ENCODE measurements around the gene MORN1.

DNA sequence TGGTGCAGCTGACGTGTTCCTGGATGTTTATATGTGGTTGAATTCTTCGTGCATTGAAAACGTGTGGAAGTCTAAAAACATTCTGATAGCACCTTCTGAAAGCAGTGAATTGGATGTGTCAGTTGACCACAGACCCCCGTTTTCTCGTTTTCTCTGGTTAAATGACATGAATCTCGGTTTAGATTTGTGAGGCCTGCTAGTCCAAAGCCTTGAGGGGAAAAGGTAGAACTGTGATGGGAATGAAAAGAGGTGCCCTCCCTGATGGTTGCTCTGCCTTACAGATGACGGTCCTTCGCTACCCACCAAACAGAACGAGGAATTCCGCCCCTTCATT lies 9.2 kb upstream of the MORN1 start:
- TF ChIP-seq, protein P1, sequence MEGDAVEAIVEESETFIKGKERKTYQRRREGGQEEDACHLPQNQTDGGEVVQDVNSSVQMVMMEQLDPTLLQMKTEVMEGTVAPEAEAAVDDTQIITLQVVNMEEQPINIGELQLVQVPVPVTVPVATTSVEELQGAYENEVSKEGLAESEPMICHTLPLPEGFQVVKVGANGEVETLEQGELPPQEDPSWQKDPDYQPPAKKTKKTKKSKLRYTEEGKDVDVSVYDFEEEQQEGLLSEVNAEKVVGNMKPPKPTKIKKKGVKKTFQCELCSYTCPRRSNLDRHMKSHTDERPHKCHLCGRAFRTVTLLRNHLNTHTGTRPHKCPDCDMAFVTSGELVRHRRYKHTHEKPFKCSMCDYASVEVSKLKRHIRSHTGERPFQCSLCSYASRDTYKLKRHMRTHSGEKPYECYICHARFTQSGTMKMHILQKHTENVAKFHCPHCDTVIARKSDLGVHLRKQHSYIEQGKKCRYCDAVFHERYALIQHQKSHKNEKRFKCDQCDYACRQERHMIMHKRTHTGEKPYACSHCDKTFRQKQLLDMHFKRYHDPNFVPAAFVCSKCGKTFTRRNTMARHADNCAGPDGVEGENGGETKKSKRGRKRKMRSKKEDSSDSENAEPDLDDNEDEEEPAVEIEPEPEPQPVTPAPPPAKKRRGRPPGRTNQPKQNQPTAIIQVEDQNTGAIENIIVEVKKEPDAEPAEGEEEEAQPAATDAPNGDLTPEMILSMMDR (IDR thresholded peaks at IDR 0.05; ENCODE audit: low read length): no peak
- TF ChIP-seq EZH2 (optimal IDR thresholded peaks at IDR 0.05; ENCODE audit: low read depth, low read length): no peak
- TF ChIP-seq EZH2phosphoT487 (IDR thresholded peaks at IDR 0.05; ENCODE audit: low read length): no peak

Data from MM.1S (cell line).